ENCODE results near the gene IFIT3. TPM values are rescaled to one million over a fixed set of nuclear protein-coding genes. Genes with fewer than 3 reads are reported as not detected.

Gene IFIT3
- total RNA-seq, 2 experiments from 2014 or later: 0.17 to 0.35 TPM

DNA sequence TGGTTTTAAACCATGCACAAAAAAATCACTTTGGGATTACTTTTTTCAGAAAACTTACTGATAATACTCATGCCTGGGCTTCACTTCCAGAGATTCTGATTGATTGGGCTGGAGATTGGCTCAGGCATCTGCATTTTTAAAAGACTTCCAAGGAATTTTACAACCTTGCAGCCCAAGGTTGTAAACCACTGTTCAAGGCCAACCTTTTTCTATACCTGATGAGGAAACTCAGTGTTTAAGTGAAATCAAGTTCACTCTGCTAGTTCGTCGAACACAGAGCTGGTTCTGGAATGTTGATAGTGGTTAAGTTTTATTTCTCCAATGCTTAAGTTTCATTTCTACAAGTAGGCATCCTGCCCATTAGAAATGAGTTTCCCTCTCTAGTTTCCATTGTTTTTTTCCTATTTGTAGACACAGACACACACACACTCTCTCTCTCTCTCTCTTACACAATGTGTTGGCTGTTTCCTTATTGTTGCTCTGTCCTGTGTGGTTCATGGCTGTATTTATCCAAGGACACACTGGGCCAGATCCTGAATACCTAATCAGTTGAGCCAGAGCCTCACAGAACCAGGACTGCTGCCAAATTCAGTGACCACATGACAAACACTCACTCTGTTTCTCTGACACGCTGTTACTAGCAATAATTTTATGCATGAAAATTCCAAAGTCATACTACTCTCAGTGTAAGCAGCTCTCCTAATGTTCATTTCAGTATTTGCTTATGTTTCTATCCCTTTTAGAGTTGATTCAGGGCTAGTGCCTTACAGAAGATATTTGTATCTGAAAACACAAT is 46.3 kb downstream of the IFIT3 start:
- TF ChIP-seq, protein P1, sequence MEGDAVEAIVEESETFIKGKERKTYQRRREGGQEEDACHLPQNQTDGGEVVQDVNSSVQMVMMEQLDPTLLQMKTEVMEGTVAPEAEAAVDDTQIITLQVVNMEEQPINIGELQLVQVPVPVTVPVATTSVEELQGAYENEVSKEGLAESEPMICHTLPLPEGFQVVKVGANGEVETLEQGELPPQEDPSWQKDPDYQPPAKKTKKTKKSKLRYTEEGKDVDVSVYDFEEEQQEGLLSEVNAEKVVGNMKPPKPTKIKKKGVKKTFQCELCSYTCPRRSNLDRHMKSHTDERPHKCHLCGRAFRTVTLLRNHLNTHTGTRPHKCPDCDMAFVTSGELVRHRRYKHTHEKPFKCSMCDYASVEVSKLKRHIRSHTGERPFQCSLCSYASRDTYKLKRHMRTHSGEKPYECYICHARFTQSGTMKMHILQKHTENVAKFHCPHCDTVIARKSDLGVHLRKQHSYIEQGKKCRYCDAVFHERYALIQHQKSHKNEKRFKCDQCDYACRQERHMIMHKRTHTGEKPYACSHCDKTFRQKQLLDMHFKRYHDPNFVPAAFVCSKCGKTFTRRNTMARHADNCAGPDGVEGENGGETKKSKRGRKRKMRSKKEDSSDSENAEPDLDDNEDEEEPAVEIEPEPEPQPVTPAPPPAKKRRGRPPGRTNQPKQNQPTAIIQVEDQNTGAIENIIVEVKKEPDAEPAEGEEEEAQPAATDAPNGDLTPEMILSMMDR (conservative IDR thresholded peaks at IDR 0.05; ENCODE audit: low read length): no peak
- TF ChIP-seq EZH2phosphoT487 (IDR thresholded peaks at IDR 0.05; ENCODE audit: borderline replicate concordance, low read depth, low read length): no peak
- Histone ChIP-seq H3K79me2 (ENCODE audit: insufficient read depth, low read depth, low read length) (no peaks in the 10 kb centered on the region), H3K4me3 (ENCODE audit: low read depth, low read length, poor library complexity, severe bottlenecking) (no peak overlapping the region), H3K9me3 (ENCODE audit: low read length) (no peaks in the 10 kb centered on the region), H3K9me2 (ENCODE audit: insufficient read depth, low read length) (no peaks in the 10 kb centered on the region), H3K36me3 (ENCODE audit: insufficient read depth, low read length) (no peaks in the 10 kb centered on the region), H2AFZ (ENCODE audit: low read length) (no peak overlapping the region), H3K4me2 (ENCODE audit: low read length) (no peak overlapping the region), H3K27ac (ENCODE audit: low read depth, low read length, poor library complexity, severe bottlenecking) (no peak overlapping the region), H3K4me1 (ENCODE audit: insufficient read depth, low read length, poor library complexity, severe bottlenecking) (no peaks in the 10 kb centered on the region), H4K20me1 (ENCODE audit: insufficient read depth, low read length) (no peaks in the 10 kb centered on the region)
- CTCF ChIA-PET (ENCODE audit: unreplicated experiment): no interaction called here
- DNase-seq (ENCODE audit: low spot score): no peak
- no TSS peak for BruUV-seq (replicated peaks)
- POLR2A ChIA-PET: no interaction called here
- intact Hi-C loops (cut with micrococcal nuclease; ENCODE audit: unreplicated experiment): no loop called here

DNA sequence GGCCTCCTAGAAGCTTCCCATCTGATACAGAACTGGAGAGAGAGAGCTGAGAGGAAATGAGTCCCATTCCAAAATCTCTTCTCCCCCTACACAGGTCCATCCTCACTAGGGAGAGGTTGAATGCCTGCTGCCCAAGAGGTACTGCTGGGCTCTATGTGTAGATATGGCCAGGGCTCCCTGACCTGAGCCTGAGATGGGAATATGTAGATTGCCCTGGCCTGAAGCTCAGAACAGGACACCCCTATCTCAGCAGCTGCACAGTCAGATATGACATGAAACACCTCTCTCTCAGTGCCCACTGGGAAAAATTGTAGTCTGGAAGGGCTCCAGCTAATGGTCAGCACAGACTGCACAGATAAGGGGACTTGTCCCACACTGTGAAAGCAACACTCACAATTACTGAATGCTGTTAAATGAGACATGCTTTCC is 46.9 kb downstream of the IFIT3 start:
- Histone ChIP-seq H3K79me2 (ENCODE audit: insufficient read depth, low read depth, low read length) (no peaks in the 10 kb centered on the region), H3K9me2 (ENCODE audit: insufficient read depth, low read length) (no peaks in the 10 kb centered on the region), H3K4me1 (ENCODE audit: insufficient read depth, low read length, poor library complexity, severe bottlenecking) (no peaks in the 10 kb centered on the region), H3K4me2 (ENCODE audit: low read length) (no peak overlapping the region), H3K27ac (ENCODE audit: low read depth, low read length, poor library complexity, severe bottlenecking) (no peak overlapping the region), H3K9me3 (ENCODE audit: low read length) (no peaks in the 10 kb centered on the region), H3K4me3 (ENCODE audit: low read depth, low read length, poor library complexity, severe bottlenecking) (no peak overlapping the region), H3K36me3 (ENCODE audit: insufficient read depth, low read length) (no peaks in the 10 kb centered on the region), H2AFZ (ENCODE audit: low read length) (no peak overlapping the region), H4K20me1 (ENCODE audit: insufficient read depth, low read length) (no peaks in the 10 kb centered on the region)
- BruUV-seq (replicated peaks): no TSS peak
- no peak for DNase-seq (ENCODE audit: low spot score)
- CTCF ChIA-PET (ENCODE audit: unreplicated experiment): no interaction called here
- TF ChIP-seq EZH2phosphoT487 (IDR thresholded peaks at IDR 0.05; ENCODE audit: borderline replicate concordance, low read depth, low read length): no peak
- TF ChIP-seq, protein P1 (conservative IDR thresholded peaks at IDR 0.05; ENCODE audit: low read length): no peak
- POLR2A ChIA-PET: no interaction called here
- intact Hi-C loops (cut with micrococcal nuclease; ENCODE audit: unreplicated experiment): no loop called here
